Amygdala (tissue), 56 donors: ENCODE data around the gene PSIP1.
"Not testable (repeated sequence)": the region's sequence is repeated elsewhere in the genome, so short reads cannot be mapped to it uniquely, and the experiment has no call there.

Experiments used
- DNase-seq, 56 donors: peaks; one replicate each; lab custom pipeline; 2025; lab: John Stamatoyannopoulos, UW

PSIP1 gene

GRCh38 chr9:15510789-15511575 is at the start of gene PSIP1:
TSS of gene PSIP1 (minus strand) at chr9:15510970. CDS start at chr9:15510188, 782 bp downstream.
- peak; percentile 28 to 96 (median 80) for DNase-seq

GRCh38 chr9:15553528-15553898 is 42.7 kb upstream of the PSIP1 start:
- DNase-seq, result no peak

DNA sequence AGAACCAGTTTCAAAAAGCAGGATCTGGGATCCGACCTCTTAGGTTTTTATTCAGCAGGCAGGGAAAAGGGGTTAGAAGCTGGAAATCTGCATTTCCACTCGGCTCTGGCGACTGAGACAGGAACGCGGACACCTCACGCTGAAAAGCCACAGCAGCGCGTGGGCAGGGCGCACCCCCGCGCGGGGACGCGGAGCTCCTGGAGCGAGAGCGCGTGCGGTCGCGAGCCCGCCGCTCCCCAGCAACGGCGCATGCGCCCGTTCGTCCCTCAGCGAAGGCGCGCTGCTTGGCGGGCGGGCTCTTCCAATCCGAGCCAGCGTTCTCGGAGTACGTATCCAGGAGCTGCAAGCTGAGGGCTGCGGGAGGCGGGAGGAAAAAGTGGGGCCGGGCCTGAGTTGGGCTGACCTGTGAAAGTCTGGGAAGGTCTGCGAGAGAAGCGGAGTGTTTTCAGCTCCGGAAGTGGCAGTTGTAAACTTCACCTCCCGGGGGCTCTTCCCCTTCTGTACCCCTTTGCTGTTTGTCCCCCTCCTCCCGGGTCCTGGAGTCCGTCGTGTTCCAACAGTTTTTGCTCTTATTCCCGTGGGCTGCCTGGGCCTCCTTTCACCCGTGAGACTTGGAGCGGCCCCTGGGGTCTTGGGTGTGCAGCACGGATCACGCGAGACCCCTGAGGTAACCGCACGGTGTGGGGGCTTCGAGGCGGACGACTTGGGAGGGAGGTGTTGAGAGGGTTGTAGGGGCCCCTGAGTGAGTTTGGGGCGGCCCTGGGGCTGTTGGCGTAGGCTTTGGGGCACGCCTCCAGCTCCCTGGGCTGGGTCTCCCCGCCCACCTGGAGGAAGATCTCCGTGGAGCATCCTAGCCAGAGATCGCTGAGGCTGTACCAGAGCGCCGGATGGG is 42.1 kb upstream of the PSIP1 start, which contains the start of gene CCDC171:
Gene CCDC171, plus strand, starts transcription at position 408 of the 892 bp plus-strand sequence. CDS start 11,046 bp downstream, outside the sequence.
- DNase-seq, result peak; percentile 40 to 93 (median 86)

GRCh38 chr9:15549611-15550010 is 38.8 kb upstream of the PSIP1 start:
- no peak for DNase-seq

GRCh38 chr9:15543047-15543813 is 32.5 kb upstream of the PSIP1 start:
- DNase-seq, result no peak

DNA sequence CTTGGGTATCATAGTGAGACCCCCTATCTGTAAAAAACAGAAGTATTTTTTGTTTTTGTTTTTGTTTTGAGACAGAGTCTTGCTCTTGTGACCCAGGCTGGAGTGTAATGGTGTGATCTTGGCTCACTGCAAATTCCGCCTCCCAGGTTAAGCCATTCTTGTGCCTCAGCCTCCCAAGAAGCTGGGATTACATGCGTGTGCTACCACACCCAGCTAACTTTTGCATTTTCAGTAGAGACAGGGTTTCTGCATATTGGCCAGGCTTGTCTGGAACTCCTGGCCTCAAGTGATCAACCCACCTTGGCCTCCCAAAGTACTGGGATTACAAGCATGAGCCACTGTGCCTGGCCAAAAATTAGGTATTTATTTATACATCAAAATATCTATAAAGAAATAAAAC is 31.9 kb upstream of the PSIP1 start:
- no peak for DNase-seq

- DNase-seq, result no peak
These were observed 31.1 kb upstream of the PSIP1 start for GRCh38 chr9:15541872-15542271.

DNA sequence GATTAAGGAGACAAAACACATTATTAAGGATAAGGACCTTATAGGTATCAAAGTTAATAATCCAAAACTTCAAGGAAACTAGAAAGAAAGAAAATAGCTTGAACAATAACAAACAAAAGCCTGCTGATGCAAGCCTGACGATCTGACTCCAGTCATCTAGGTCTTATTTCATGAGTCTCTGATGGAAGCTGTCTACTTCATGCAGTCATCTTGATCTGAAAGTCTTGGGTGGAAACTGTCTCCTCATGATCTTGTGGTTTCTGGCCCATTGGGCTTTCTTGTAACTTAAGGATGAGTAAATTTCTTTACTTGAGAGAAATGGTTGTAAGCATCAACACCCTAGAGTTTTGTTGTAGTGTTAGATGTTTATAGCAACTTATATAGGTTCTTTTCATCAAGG is 20.6 kb upstream of the PSIP1 start:
- no peak for DNase-seq

DNA sequence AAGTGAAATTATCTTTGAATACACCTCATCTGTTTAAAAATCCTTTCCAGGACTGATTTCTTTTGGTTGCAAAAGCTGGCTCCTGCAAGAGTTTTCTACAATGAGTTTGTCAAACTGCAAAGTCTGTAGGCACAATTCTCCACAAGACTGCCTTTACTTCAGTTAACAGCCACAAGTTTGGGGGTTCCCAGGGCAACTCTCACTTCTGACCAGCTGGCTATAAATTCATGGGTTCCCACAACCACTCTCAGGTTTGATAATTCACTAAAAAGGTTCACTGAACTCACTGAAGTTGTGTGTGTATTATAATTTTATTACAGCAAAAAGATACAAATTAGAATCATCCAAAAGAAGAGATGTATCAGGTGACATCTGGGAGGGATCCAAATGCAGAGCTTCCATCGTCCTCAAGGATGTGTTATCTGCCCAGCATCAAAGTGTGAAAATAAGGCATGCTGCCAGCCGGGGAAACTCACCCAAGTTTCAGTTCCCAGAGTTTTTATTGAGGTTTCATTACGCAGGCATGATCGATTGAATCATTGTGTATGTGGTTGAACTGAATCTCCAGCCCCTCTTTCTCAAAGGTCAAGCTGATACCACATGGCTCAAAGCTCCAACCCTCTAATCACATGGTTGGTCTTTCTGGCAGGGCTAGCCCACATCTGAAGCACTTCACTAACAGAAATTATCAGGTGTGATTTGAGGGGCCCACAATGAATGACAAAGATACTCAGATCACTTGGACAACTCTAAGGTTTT is 19.0 kb upstream of the PSIP1 start:
- no peak for DNase-seq

GRCh38 chr9:15527035-15527434 is 16.3 kb upstream of the PSIP1 start:
- DNase-seq, result not testable (repeated sequence)

DNA sequence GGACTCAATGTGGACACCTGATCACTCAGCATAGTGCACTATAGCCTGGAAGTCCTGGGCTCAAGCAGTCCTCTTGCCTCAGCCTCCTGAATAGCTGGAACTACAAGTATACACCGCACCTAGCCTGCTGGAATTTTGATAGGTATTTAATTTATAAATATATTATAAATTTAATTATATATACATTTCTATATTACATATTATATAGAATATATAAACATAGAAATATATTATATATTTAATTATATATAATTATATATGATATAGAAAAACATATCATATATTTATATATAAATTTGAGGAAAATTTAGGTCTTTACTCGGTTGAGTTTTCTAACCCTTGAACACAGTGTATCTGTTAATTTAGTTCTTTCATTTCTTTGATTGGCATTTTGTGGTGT is 15.2 kb upstream of the PSIP1 start:
- no peak for DNase-seq

- no peak for DNase-seq
These were observed 14.2 kb upstream of the PSIP1 start for GRCh38 chr9:15524845-15525455.

GRCh38 chr9:15522130-15522755 is 11.5 kb upstream of the PSIP1 start:
- DNase-seq, result no peak

- peak in 1 of 56 donors; percentile 4 for DNase-seq
These were observed 10.5 kb upstream of the PSIP1 start for GRCh38 chr9:15521254-15521653.

GRCh38 chr9:15519831-15520230 is 9.1 kb upstream of the PSIP1 start:
- DNase-seq, result no peak

DNA sequence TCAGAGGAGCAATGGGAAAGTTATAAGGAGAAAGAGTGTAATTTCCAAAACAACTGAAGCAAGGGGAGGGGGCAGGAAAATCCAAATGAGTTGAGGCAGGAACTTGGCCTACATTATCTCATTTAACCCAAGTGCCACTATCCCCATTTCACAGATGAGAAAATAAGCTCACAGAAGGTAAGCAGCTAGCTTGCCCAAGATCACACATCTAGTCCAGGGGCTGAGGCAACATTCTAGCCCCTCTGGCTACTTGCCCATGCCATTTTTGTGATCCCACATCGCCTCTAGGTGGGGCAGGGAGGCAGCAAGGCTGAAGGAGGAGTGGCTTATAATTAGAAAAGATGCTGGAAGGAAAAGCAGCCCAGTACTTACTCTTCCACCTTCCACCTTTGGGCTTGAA is 2.6 kb upstream of the PSIP1 start:
- no peak for DNase-seq

GRCh38 chr9:15512889-15513288 is 2.1 kb upstream of the PSIP1 start:
- no peak for DNase-seq

GRCh38 chr9:15512204-15512603 is 1.4 kb upstream of the PSIP1 start:
- DNase-seq, result no peak
